Measurements from ENCODE around the gene C16orf95. TPM values are rescaled to one million over a fixed set of nuclear protein-coding genes. Genes with fewer than 3 reads are reported as not detected.

The C16orf95 gene
- polyA plus RNA-seq, 1 experiment = 7.8 TPM

GRCh38 chr16:87304951-87305350, 12.2 kb downstream of the C16orf95 start:
- Histone ChIP-seq H3K27me3 (ENCODE audit: control insufficient read depth, insufficient read depth, low read length) (no peaks in the 10 kb centered on the region), H3K4me3 (ENCODE audit: low read depth, low read length) (no peak overlapping the region), H3K36me3 (ENCODE audit: control insufficient read depth, insufficient read depth, low read length) (no peaks in the 10 kb centered on the region)
- DNase-seq (ENCODE audit: low read depth) = no peak
- no peak for TF ChIP-seq CTCF (IDR thresholded peaks at IDR 0.05; ENCODE audit: insufficient read depth, low read depth, low read length)
- POLR2A ChIA-PET = interaction anchor here (0.6 kb wide), 1 partner anchor 90 kb away, joined by 3 read pairs; no protein-coding TSS in a partner anchor
- CTCF ChIA-PET = interaction anchor here (0.7 to 2.5 kb wide), 7 partner anchors 8 to 26 kb away, joined by 3 to 6 read pairs (median 4); partner anchors contain the start of gene C16orf95

- H3K36me3 ChIP-seq (ENCODE audit: control insufficient read depth, insufficient read depth, low read length) = no peaks in the 10 kb centered on the region
- CTCF ChIA-PET = interaction anchor here (0.7 to 2.5 kb wide), 6 partner anchors 12 to 741 kb away, joined by 3 to 6 read pairs (median 4); partner anchors contain the start of gene C16orf95
- DNase-seq (ENCODE audit: low read depth) = no peak
- no peak for TF ChIP-seq CTCF (IDR thresholded peaks at IDR 0.05; ENCODE audit: insufficient read depth, low read depth, low read length)
- H3K27me3 ChIP-seq (ENCODE audit: control insufficient read depth, insufficient read depth, low read length) = no peaks in the 10 kb centered on the region
- POLR2A ChIA-PET = interaction anchor here (0.7 kb wide), 1 partner anchor 762 kb away, joined by 3 read pairs; no protein-coding TSS in a partner anchor
- no peak overlapping the region for H3K4me3 ChIP-seq (ENCODE audit: low read depth, low read length)
Measured at GRCh38 chr16:87303962-87304521, 13.2 kb downstream of the C16orf95 start.

GRCh38 chr16:87303431-87303930, 13.7 kb downstream of the C16orf95 start:
- no peak overlapping the region for H3K4me3 ChIP-seq (ENCODE audit: low read depth, low read length)
- POLR2A ChIA-PET = no interaction called here
- no peaks in the 10 kb centered on the region; the same call in 1 of the 2 replicates for H3K36me3 ChIP-seq (ENCODE audit: control insufficient read depth, insufficient read depth, low read length)
- no peak for DNase-seq (ENCODE audit: low read depth)
- CTCF ChIA-PET = interaction anchor here (1.5 kb wide), 1 partner anchor 12 kb away, joined by 4 read pairs; no protein-coding TSS in a partner anchor
- TF ChIP-seq CTCF (IDR thresholded peaks at IDR 0.05; ENCODE audit: insufficient read depth, low read depth, low read length) = no peak
- H3K27me3 ChIP-seq (ENCODE audit: control insufficient read depth, insufficient read depth, low read length) = no peaks in the 10 kb centered on the region

- DNase-seq (ENCODE audit: low read depth) = no peak
- Histone ChIP-seq H3K4me3 (ENCODE audit: low read depth, low read length) (no peak overlapping the region), H3K36me3 (ENCODE audit: control insufficient read depth, insufficient read depth, low read length) (no peaks in the 10 kb centered on the region; the same call in 1 of the 2 replicates), H3K27me3 (ENCODE audit: control insufficient read depth, insufficient read depth, low read length) (no peaks in the 10 kb centered on the region)
- ChIA-PET CTCF (interaction anchor here (0.8 to 1.4 kb wide), 2 partner anchors 9 to 735 kb away, joined by 3 to 5 read pairs; no protein-coding TSS in a partner anchor), POLR2A (no interaction called here)
- no peak for TF ChIP-seq CTCF (IDR thresholded peaks at IDR 0.05; ENCODE audit: insufficient read depth, low read depth, low read length)
Measured at GRCh38 chr16:87298857-87299465, 18.2 kb downstream of the C16orf95 start.

GRCh38 chr16:87297918-87298631, 19.1 kb downstream of the C16orf95 start:
- Histone ChIP-seq H3K4me3 (ENCODE audit: low read depth, low read length) (no peak overlapping the region), H3K27me3 (ENCODE audit: control insufficient read depth, insufficient read depth, low read length) (no peaks in the 10 kb centered on the region), H3K36me3 (ENCODE audit: control insufficient read depth, insufficient read depth, low read length) (no peaks in the 10 kb centered on the region; the same call in 1 of the 2 replicates)
- peak; percentile 63 for TF ChIP-seq CTCF (IDR thresholded peaks at IDR 0.05; ENCODE audit: insufficient read depth, low read depth, low read length)
- DNase-seq (ENCODE audit: low read depth) = no peak
- ChIA-PET POLR2A (no interaction called here), CTCF (interaction anchor here (0.6 to 1.4 kb wide), 7 partner anchors 8 to 734 kb away, joined by 3 to 5 read pairs (median 3); no protein-coding TSS in a partner anchor)
